Measurements from ENCODE around the gene ADAMTS13.

DNA sequence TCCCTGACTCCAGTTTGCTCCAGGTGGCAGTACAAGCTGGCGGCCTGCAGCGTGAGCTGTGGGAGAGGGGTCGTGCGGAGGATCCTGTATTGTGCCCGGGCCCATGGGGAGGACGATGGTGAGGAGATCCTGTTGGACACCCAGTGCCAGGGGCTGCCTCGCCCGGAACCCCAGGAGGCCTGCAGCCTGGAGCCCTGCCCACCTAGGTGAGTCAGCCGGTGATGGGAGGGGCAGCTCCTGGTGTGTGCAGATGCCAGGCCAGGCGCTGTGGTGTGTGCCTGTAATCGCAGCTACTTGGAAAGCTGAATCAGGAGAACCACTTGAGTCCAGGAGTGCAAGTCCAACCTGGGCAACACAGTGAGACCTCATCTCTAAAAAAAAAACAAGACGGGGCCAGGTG, 27.6 kb downstream of the ADAMTS13 start:
- TF ChIP-seq POLR2A (IDR thresholded peaks at IDR 0.05) = no peak
- TF ChIP-seq, protein P1, sequence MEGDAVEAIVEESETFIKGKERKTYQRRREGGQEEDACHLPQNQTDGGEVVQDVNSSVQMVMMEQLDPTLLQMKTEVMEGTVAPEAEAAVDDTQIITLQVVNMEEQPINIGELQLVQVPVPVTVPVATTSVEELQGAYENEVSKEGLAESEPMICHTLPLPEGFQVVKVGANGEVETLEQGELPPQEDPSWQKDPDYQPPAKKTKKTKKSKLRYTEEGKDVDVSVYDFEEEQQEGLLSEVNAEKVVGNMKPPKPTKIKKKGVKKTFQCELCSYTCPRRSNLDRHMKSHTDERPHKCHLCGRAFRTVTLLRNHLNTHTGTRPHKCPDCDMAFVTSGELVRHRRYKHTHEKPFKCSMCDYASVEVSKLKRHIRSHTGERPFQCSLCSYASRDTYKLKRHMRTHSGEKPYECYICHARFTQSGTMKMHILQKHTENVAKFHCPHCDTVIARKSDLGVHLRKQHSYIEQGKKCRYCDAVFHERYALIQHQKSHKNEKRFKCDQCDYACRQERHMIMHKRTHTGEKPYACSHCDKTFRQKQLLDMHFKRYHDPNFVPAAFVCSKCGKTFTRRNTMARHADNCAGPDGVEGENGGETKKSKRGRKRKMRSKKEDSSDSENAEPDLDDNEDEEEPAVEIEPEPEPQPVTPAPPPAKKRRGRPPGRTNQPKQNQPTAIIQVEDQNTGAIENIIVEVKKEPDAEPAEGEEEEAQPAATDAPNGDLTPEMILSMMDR (IDR thresholded peaks at IDR 0.05) = peak in 2 of 6 experiments; percentile 25 to 32

Measured in Peyer's patch (tissue), 4 donors.